BE2C (cell line): ENCODE results near the gene USP36.
"Not testable (repeated sequence)": the region's sequence is repeated elsewhere in the genome, so short reads cannot be mapped to it uniquely, and the experiment has no call there.

ENCODE experiments used
- DNase-seq: peaks from one replicate; pipeline ENCODE4 v3.0.0-alpha.2; 2020
- H3K27me3 ChIP-seq: fragments of 250-450 bp; sonication (Bioruptor Pico); 2 replicates; pipeline ENCODE4 v1.5.1; 2020; ENCODE audit warnings: mild to moderate bottlenecking
- H3K36me3 ChIP-seq: fragments of 250-450 bp; sonication (Bioruptor Pico); 2 replicates; pipeline ENCODE4 v1.5.1; 2020; ENCODE audit warnings: mild to moderate bottlenecking
- H3K4me1 ChIP-seq: fragments of 250-450 bp; sonication (Bioruptor Pico); 2 replicates; pipeline ENCODE4 v1.5.1; 2020
- H3K4me3 ChIP-seq: 2 replicates; pipeline ENCODE4 v1.5.1; 2011; ENCODE audit warnings: low read depth, low read length
- H3K9me3 ChIP-seq: fragments of 250-450 bp; sonication (Bioruptor Pico); 2 replicates; pipeline ENCODE4 v1.5.1; 2020
- TF ChIP-seq, protein P1 (sequence below): IDR thresholded peaks from 2 replicates; pipeline ENCODE4 v1.5.1; 2012; ENCODE audit warnings: mild to moderate bottlenecking, low read depth, low read length

Gene USP36

DNA sequence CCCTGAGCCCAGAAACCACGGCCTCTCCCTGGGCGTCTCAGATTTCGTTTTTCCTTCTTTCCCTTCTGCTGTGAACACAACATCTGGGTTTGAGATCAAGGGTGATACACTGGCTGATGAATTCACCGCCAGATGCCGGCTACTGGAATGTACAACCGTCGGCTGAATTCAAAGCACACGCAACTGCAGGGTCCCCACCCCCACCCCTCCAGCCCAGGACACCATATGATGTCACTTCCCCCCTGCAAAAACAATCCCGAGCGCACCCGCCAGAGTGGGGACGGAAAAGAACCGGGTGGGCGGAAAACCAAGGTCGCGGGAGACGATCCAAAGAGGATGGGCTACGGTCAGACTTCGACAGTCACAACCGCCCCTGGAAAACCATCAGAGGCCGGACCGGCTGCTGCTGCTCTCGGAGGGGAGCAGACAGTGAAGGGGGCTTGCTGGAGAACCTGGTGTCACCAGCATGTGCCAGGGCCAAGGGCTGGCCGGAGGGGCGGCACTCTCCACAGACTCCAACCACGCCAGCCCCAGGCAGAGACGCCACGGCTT, 39.1 kb upstream of the USP36 start:
- Histone ChIP-seq H3K27me3 (no peaks in the 10 kb centered on the region), H3K4me3 (no peak overlapping the region), H3K9me3 (no peaks in the 10 kb centered on the region), H3K36me3 (no peaks in the 10 kb centered on the region), H3K4me1 (peaks cover 32% of the 10 kb centered on the region)
- TF ChIP-seq, protein P1, sequence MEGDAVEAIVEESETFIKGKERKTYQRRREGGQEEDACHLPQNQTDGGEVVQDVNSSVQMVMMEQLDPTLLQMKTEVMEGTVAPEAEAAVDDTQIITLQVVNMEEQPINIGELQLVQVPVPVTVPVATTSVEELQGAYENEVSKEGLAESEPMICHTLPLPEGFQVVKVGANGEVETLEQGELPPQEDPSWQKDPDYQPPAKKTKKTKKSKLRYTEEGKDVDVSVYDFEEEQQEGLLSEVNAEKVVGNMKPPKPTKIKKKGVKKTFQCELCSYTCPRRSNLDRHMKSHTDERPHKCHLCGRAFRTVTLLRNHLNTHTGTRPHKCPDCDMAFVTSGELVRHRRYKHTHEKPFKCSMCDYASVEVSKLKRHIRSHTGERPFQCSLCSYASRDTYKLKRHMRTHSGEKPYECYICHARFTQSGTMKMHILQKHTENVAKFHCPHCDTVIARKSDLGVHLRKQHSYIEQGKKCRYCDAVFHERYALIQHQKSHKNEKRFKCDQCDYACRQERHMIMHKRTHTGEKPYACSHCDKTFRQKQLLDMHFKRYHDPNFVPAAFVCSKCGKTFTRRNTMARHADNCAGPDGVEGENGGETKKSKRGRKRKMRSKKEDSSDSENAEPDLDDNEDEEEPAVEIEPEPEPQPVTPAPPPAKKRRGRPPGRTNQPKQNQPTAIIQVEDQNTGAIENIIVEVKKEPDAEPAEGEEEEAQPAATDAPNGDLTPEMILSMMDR: no peak
- DNase-seq: no peak

DNA sequence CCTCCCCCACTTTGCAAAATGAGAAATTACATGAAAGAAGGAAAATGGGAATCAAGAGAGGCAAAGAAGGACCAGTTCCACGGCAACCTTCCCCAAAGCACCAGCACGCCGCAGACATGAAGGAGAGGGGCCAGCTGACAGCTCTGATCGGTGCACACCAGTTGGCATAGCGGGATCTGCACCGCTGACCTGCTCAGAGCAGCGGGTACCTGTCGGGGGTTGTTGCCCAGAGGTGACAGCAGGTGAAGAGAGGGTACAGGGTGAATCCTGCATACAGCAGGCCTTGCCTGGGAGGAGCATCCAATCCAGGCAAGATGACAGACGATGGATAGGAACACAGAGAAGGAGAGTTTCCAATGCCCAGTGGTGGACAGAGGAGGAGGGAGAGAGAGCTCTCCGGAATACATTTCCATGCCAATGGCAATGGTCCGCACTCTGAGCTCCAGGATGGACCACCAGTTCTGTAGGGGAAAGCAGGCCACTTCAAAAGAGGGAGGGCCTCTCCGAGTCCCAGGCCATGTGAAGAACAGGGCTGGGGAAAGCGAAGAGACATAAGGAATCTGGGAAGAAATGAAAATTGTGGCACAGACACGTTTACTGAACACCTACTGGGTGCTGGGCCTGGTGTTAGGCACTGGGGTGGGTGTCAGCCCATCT, 38.4 kb upstream of the USP36 start:
- DNase-seq: no peak
- H3K4me1 ChIP-seq: peaks cover 28% of the 10 kb centered on the region
- TF ChIP-seq, protein P1: no peak
- no peaks in the 10 kb centered on the region for H3K27me3 ChIP-seq
- no peaks in the 10 kb centered on the region for H3K36me3 ChIP-seq
- no peak overlapping the region for H3K4me3 ChIP-seq
- no peaks in the 10 kb centered on the region for H3K9me3 ChIP-seq

DNA sequence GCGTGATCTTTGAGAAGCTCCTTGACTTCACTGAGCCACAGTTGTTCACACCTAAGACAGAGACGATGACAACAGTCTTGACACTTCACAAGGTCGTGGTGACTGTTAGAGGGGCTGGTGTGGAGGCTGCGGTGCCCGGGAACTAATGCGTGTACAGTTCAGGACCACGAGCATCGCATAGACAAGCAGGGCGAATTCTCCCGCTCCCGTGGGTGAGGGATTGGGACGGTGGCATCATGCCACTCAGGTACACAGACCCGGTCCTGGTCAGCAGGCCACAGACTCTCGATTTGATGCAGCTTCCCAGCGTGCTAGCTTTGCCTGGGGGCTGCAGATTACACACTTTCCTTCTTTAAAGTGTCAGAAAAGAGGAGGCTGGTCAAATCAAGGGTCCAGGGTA, 37.6 kb upstream of the USP36 start:
- Histone ChIP-seq H3K36me3 (0 out of 2 replicates have a peak, but pooled peaks cover 2% of the 10 kb centered on the region), H3K27me3 (no peaks in the 10 kb centered on the region), H3K4me3 (no peak overlapping the region), H3K4me1 (peaks cover 28% of the 10 kb centered on the region), H3K9me3 (no peaks in the 10 kb centered on the region)
- no peak for DNase-seq
- TF ChIP-seq, protein P1: no peak

DNA sequence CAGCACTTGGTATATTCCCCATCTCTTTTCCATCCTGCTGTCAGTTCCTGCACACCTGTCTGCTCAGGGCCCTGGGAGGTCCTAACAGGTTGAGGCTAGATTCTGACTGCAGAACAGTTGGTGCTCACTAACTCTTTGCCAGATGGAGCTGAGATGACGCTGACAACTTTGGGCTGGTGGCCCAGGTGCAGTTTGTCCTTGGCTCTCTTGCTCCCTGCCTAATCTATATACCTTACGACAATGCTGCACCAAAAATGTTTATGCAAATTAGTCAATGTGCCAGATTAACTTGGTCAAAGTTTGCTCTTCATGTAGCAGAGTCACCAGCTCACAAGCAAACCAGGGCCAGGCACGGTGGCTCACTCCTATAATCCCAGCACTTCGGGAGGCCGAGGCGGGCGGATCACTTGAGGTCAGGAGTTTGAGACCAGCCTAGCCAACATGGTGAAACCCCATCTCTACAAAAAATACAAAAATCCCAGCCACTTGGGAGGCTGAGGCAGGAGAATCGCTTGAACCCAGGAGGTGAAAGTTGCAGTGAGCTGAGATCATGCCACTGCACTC, 36.4 kb upstream of the USP36 start:
- H3K4me1 ChIP-seq: peaks cover 18% of the 10 kb centered on the region
- H3K9me3 ChIP-seq, H3K27me3 ChIP-seq, H3K36me3 ChIP-seq, DNase-seq, H3K4me3 ChIP-seq: not testable (repeated sequence)

DNA sequence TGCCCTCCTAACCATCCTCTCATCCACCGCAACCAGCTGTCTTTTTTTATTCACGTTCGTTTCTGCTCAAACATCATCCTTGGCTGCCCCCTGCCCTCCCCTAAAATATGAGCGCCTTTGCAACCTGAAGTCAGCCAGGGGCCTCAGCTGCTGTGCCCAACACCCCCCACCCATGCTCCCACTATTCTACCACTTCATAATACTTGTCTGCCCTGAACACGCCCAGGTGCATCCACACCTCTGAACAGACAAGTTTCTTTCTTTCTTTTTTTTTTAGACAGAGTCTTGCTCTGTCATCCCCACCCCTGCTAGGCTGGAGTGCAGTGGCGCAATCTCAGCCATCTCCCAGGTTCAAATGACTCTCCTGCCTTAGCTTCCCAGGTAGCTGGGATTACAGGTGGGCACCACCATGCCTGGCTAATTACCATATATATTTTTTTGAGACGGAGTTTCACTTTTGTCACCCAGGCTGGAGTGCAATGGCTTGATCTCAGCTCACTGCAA, 35.5 kb upstream of the USP36 start:
- no peak for DNase-seq
- Histone ChIP-seq H3K4me3 (no peak overlapping the region), H3K36me3 (0 out of 2 replicates have a peak, but pooled peaks cover 3% of the 10 kb centered on the region), H3K9me3 (no peaks in the 10 kb centered on the region), H3K4me1 (peaks cover 18% of the 10 kb centered on the region), H3K27me3 (no peaks in the 10 kb centered on the region)
- TF ChIP-seq, protein P1: no peak

DNA sequence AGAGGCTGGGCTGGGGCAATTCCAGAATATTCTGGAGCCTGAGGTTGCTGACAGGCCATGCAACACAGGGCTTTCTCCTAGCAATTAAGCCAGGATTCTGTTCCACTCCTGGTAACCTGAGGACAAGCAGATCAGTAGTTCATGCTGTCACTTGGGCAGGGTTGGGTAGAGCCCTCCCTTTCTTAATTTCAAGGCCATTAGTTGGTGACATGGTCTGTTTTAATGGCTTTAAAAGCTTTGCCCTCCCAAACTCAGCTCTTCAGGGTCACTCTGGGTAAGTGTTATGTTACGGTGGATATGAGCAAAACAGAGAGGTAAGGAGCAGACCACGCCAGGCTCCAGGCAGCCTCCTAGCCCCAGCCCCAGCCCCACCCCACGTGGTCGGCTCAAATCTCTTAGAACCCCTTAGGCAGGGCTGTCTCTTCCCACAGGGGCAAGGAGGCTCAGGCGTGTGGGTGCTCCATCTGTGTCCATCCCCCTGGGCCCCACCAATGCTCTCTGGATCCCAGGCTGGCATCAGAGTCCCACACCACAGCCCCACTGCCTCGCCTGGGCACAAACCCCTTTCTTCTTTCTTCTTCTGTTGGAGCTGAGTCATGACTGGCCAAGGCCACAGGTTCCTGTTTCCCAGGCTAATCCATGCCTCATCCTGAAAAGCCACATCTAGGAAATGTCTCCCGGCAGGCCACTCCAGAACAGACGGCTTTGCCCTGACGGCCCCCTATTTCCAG, 34.9 kb upstream of the USP36 start:
- H3K4me3 ChIP-seq: no peak overlapping the region
- peaks cover 3% of the 10 kb centered on the region; the same call in 1 of the 2 replicates for H3K36me3 ChIP-seq
- H3K27me3 ChIP-seq: no peaks in the 10 kb centered on the region
- H3K4me1 ChIP-seq: peaks cover 18% of the 10 kb centered on the region
- no peaks in the 10 kb centered on the region for H3K9me3 ChIP-seq
- TF ChIP-seq, protein P1: no peak
- DNase-seq: peak; percentile 47
